Epithelial cell of proximal tubule (primary cell): ENCODE measurements around the gene OR51V1. TPM values are rescaled to one million over a fixed set of nuclear protein-coding genes. Genes with fewer than 3 reads are reported as not detected.

Source experiments
- DNase-seq: peaks from one replicate; pipeline ENCODE4 v3.0.0-alpha.2; 2011; ENCODE audit warnings: low read depth
- H3K4me3 ChIP-seq: 2 replicates; pipeline ENCODE4 v1.5.1; 2011; ENCODE audit warnings: low read depth, mild to moderate bottlenecking, low read length
- CTCF ChIP-seq: conservative IDR thresholded peaks from 2 replicates; pipeline ENCODE4 v1.5.1; 2012; ENCODE audit warnings: low read depth, mild to moderate bottlenecking, low read length
- total RNA-seq: library from RNA; depleted of rRNA; stranded (reverse); fragments of >200 nt; gene quantifications from 2 replicates; pipeline ENCODE4 v1.2.3, GENCODE V29; 2015

The OR51V1 gene
- total RNA-seq, 1 donor from 2014 or later: not detected

DNA sequence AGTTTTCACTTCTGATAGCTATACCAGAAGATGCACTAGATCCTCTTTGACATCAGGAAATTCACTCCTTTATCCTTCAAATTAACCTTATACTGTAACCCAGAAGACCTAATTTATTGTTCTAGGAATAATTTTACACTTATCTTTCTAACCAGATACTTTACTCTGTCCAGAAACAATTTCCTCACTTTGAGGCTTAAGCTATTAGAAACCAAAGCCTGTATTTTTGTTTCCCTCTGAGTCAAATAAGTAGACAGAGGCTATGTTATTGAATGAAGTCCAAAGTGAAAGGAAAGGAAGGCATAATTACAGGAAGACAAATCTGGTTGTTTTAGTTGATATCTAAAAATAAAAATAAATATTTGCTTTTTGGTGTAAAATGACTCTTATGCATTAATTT, 2.2 kb downstream of the OR51V1 start:
- TF ChIP-seq CTCF: no peak
- no peak for DNase-seq
- H3K4me3 ChIP-seq: no peak overlapping the region

DNA sequence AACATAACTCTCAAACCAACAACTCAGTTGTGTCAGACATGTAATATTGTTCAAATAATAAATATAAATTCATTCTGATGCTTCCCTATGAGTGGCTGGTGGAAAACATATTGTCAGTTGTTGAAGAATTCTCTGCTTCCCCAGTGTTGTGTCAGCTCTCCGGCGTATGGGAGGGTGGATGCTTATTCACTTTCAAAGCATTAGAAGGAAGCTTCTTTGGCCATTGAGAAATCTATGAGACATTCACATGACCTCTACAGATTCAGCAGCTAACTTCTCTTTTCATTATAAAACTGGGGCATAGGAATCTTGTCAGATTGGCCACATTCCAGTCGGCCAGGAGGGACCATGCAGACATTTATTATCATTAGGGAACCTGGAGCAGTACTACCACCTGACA, 2.9 kb downstream of the OR51V1 start:
- H3K4me3 ChIP-seq: no peak overlapping the region
- TF ChIP-seq CTCF: no peak

GRCh38 chr11:5196731-5197130, 3.8 kb downstream of the OR51V1 start:
- TF ChIP-seq CTCF: no peak
- DNase-seq: no peak
- H3K4me3 ChIP-seq: no peak overlapping the region

More for the DNA sequence above, 2.9 kb downstream of the OR51V1 start:
- DNase-seq: no peak

GRCh38 chr11:5196067-5196466, 4.4 kb downstream of the OR51V1 start:
- no peak for DNase-seq
- no peak for TF ChIP-seq CTCF
- H3K4me3 ChIP-seq: no peak overlapping the region

GRCh38 chr11:5192738-5193137, 7.7 kb downstream of the OR51V1 start:
- no peak for TF ChIP-seq CTCF
- no peak for DNase-seq
- no peak overlapping the region for H3K4me3 ChIP-seq

DNA sequence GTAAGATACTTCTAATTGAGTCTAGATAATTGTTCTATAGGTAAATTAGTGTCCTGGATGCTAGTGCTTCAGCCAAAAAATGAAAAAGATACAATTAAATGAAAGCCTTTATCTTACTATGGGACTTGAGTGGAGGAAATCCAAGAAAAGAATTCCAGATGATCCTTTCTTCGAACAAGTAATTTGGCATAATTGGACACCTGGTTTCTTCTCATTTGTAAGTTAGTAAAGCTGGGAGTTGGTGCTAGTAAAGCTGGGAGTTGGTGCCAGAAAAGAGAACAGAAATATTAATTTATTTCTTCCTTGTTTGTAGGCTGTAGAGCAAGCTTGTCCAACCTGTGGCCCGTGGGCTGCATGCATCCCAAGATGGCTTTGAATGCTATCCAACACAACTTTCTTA, 12.3 kb downstream of the OR51V1 start:
- no peak for TF ChIP-seq CTCF
- no peak overlapping the region for H3K4me3 ChIP-seq
- no peak for DNase-seq

GRCh38 chr11:5178046-5178837, 22.2 kb downstream of the OR51V1 start:
- DNase-seq: no peak
- no peak overlapping the region for H3K4me3 ChIP-seq
- no peak for TF ChIP-seq CTCF
